AG08396 (cell line): ENCODE results near the gene LRRC25.

ENCODE experiments used
- DNase-seq: peaks from one replicate; pipeline ENCODE4 v3.0.0; 2012; ENCODE audit warnings: low spot score, mixed read lengths

Gene LRRC25

GRCh38 chr19:18424890-18425514, 27.6 kb upstream of the LRRC25 start:
- DNase-seq: no peak

GRCh38 chr19:18424122-18424889, 26.9 kb upstream of the LRRC25 start:
- DNase-seq: no peak

- no peak for DNase-seq
These were observed 26.0 kb upstream of the LRRC25 start for GRCh38 chr19:18423258-18424020.

GRCh38 chr19:18422530-18423191, 25.2 kb upstream of the LRRC25 start:
- no peak for DNase-seq

GRCh38 chr19:18421371-18421959, 24.0 kb upstream of the LRRC25 start:
- no peak for DNase-seq

GRCh38 chr19:18420930-18421329, 23.5 kb upstream of the LRRC25 start:
- DNase-seq: no peak

GRCh38 chr19:18419699-18420460, 22.5 kb upstream of the LRRC25 start:
- peak; percentile 54 for DNase-seq

- DNase-seq: peak; percentile 98
These were observed 21.8 kb upstream of the LRRC25 start, which contains the start of gene SSBP4 for GRCh38 chr19:18419195-18419698. SSBP4 (plus strand) TSS chr19:18419398; CDS start chr19:18419649, 251 bp downstream.

- no peak for DNase-seq
These were observed 21.2 kb upstream of the LRRC25 start for GRCh38 chr19:18418483-18419194.

- DNase-seq: no peak
These were observed 20.6 kb upstream of the LRRC25 start for GRCh38 chr19:18418029-18418482.

GRCh38 chr19:18417250-18418028, 20.0 kb upstream of the LRRC25 start:
- DNase-seq: peak; percentile 81

- DNase-seq: peak; percentile 93
These were observed 19.4 kb upstream of the LRRC25 start for GRCh38 chr19:18416778-18417249.

- peak; percentile 65 for DNase-seq
These were observed 17.9 kb upstream of the LRRC25 start for GRCh38 chr19:18415178-18415867.

GRCh38 chr19:18414504-18415177, 17.2 kb upstream of the LRRC25 start:
- no peak for DNase-seq

- no peak for DNase-seq
These were observed 15.3 kb upstream of the LRRC25 start for GRCh38 chr19:18412610-18413239.

- DNase-seq: no peak
These were observed 10.6 kb upstream of the LRRC25 start for GRCh38 chr19:18408053-18408476.

- DNase-seq: no peak
These were observed 9.3 kb upstream of the LRRC25 start for GRCh38 chr19:18406749-18407148.
